HL-60/S4 treated with retinoic acid at 250 ng/mL for 4 days and 3 days (cell line): ENCODE results near the gene AFDN.

ENCODE experiments used
- in situ Hi-C: fragments of 300-500 bp; cut with MboI; formaldehyde crosslinking; loops from 2 replicates; pipeline ENCODE4 v1.7.0; 2022; ENCODE audit warnings: low sequenced_read_pairs

AFDN gene

DNA sequence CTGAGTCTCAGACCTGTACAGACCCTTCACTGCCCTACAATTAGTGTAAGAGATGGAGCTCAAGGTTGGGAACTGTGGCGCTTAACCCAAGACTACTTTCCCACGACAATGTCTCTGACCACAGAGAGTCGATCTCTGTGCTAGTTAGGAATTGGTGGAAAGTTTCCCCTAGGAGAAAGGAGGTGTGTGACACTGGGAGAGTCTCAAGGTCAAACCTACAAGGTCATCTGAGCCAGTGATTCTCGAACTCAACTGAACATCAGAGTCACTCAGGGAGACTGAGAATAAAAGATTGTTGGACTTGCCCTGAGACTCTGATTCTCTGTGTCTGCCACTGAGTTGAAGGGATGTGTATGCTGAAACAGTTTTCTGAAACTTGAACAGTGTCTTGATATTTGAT lies 9.7 kb upstream of the AFDN start:
- in situ Hi-C loops, result no loop called here

- in situ Hi-C loops, result no loop called here
Observed at GRCh38 chr6:167817729-167818128, 9.0 kb upstream of the AFDN start.

- in situ Hi-C loops, result no loop called here
Observed at GRCh38 chr6:167819576-167819975, 7.1 kb upstream of the AFDN start.

DNA sequence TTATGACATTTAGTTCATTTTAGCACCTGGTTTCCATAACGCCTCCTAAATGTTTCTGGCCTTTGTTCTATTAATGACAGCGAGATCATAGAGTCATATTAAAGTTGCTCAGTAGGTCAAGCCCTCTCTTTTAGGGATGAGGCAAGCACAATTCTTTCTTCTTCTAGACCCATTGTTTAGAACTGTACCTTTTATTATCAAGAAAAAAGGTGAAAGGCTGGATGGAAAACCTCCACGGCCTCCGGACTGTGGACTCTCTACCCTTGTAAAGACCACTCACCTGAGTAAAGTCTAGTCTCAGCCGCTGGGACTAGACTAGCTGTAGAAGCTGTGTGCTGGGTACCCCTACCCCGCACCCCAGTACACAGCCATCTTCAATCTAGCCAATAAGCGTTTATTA lies 6.0 kb upstream of the AFDN start:
- in situ Hi-C loops, result no loop called here

- in situ Hi-C loops, result no loop called here
Observed at GRCh38 chr6:167824591-167825331, 1.9 kb upstream of the AFDN start.

GRCh38 chr6:167825332-167826229 lies 1.1 kb upstream of the AFDN start:
- in situ Hi-C loops, result no loop called here

DNA sequence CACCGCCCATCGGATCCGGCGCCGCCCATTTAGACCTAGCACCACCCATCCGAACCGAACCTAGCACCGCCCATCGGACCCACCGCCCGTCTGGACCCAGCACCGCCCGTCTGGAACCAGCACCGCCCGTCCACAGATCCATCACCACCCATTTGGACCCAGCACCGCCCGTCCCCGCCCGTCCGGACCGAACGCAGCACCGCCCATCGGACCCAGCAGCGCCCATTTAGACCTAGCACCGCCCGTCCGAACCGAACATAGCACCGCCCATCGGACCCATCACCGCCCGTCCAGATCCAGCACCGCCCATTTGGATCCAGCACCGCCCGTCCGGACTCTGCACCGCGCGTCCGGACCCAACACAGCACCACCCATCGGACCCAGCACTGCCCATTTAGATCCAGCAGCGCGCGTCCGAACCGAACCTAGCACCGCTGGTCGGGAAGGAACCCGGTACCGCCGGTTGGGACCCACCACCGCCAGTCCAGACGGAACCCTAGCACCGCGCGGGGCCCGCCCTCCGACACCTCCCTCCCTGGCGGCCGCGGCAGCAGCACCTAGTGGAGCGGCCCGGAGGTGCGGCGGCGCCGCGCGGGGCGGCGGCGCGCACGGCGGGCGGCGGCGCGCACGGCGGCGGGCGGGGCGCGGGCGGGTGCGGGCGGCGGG lies 348 bp upstream of the AFDN start:
- in situ Hi-C loops, result no loop called here

- in situ Hi-C loops, result no loop called here
Observed at GRCh38 chr6:167827583-167828324, 1.0 kb downstream of the AFDN start.

GRCh38 chr6:167828325-167828956 lies 1.7 kb downstream of the AFDN start:
- in situ Hi-C loops, result no loop called here

DNA sequence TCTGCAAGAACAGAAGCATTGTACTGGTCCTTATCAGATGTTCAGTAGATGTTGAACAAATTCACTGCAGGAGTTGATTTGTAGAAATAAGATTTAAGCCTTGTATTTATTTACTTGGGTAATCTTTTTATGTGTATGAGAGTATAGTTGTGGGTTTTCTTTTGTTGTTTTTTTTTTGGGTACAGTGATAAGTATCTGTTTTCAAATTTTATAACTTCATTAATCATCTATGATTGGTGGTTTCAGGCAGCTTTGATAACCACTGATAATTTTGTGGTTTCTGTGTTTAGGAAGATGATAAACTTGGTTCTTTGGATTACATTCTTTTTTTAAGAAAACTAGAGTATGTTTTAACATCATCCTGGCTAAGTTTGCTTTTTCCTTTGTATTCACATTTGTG lies 2.8 kb downstream of the AFDN start:
- in situ Hi-C loops, result no loop called here

DNA sequence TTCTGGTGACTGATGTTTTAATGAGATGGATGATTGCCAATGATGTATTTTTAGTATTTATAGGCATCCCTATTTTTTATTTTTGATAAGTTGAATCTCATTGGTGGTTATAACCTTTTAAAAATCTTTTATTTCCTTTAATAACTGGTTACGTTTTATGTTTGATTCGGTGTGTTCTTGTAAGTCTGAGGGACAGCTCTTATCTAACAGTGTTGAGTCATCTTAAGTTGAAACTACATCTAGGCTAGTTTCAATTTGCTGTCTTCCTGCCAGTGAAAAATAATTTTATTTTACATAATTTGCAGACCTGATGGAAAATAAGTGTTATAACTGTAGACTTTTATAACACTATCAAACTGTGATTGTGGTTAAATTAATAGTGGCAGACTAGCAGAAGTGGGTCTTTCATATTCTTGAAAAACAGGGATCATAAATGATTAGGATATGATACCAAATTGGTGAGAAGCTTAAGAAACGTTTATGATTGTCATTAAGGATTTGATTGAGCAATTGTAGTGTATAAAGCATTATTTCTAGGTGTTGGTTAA lies 4.6 kb downstream of the AFDN start:
- in situ Hi-C loops, result no loop called here

- in situ Hi-C loops, result no loop called here
Observed at GRCh38 chr6:167832497-167833395, 6.0 kb downstream of the AFDN start.

DNA sequence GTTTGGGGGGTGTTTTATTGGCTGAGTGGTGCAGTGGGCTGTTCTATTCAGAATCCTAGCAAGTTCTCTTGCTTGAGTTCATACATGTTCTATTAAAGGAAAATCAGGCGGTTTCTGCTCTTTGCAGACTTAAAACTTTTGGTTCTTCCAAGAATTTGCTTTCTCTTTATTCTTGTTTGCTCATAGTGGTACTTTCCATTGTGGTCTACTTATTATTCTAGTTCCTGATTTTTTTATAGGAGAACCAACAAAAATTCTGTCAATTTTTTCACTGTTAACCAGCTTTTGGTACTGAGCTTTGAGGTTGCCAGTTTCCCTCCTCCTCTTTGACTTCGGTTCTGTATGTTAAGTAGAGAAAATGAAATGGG lies 6.7 kb downstream of the AFDN start:
- in situ Hi-C loops, result no loop called here

- in situ Hi-C loops, result no loop called here
Observed at GRCh38 chr6:167835260-167835659, 8.5 kb downstream of the AFDN start.

DNA sequence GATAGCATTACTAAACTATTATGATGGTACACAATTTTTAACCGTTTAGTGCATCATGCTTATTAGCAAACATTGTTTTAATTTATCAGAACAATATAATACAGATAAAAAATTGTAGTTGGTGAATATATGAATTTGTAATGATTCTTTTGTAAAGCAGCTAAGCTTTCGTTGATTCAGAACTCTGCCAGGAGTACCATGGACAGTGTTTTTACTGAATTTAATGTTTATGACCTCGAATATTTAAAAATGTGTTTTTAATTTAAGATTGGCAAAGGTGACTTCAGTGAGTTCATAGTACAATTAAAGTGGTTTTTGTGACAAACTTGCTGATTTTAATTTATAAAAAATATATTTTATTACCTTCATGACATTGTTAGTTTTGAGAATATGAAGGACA lies 10.0 kb downstream of the AFDN start:
- in situ Hi-C loops, result no loop called here

DNA sequence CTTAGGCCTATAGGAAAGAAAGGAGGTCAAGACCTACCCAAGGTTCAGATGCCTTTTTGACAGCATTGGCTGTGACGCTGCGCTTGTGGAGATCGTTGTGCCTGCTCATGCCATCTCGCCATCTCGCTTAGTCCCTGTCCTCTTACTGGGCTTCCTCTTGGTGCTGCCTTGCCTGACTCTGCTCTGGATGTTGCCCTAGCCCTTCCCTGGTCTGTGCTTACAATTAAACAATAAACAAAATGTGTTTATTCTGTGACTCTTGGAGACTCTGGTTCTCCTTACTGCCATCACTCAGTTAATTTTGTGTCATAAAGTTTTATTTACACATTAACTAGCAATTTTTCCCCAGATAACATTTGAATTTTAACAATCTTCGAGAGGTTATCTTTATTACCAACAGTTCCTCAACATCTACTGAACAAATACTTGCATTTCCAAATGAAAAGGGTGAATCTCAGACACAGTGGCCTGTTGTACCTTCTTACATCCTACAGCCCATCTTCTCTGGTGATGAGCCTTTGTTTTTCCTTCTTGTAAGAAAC lies 11.6 kb downstream of the AFDN start:
- in situ Hi-C loops, result no loop called here

GRCh38 chr6:167839343-167839742 lies 12.6 kb downstream of the AFDN start:
- in situ Hi-C loops, result no loop called here

- in situ Hi-C loops, result no loop called here
Observed at GRCh38 chr6:167839755-167840154, 13.0 kb downstream of the AFDN start.

GRCh38 chr6:167840160-167840525 lies 13.4 kb downstream of the AFDN start:
- in situ Hi-C loops, result no loop called here
